Muscle layer of duodenum (tissue), 2 donors: ENCODE measurements around the gene GAL3ST3.
"Not testable (repeated sequence)": the region's sequence is repeated elsewhere in the genome, so short reads cannot be mapped to it uniquely, and the experiment has no call there.

ENCODE experiments used
- H3K27ac ChIP-seq: one replicate; pipeline ENCODE4 v1.7.0; 2013; ENCODE audit warnings: mild to moderate bottlenecking, low read length
- H3K27me3 ChIP-seq: one replicate; pipeline ENCODE4 v1.7.0; 2013; ENCODE audit warnings: low read depth, mild to moderate bottlenecking, control low read depth, low read length
- H3K36me3 ChIP-seq, 2 donors: one replicate each; pipeline ENCODE4 v1.7.0; 2013; ENCODE audit warnings: low read length in 2 of 2, control low read depth in 1 of 2, mild to moderate bottlenecking in 1 of 2; ENCODE audit not compliant: insufficient read depth in 2 of 2, control insufficient read depth in 1 of 2
- H3K4me1 ChIP-seq, 2 donors: one replicate each; pipeline ENCODE4 v1.7.0; 2013; ENCODE audit warnings: low read length in 2 of 2, mild to moderate bottlenecking in 2 of 2, control low read depth in 1 of 2, moderate library complexity in 1 of 2; ENCODE audit not compliant: insufficient read depth in 2 of 2, control insufficient read depth in 1 of 2
- H3K4me3 ChIP-seq, 2 donors: one replicate each; pipeline ENCODE4 v1.7.0; 2013; ENCODE audit warnings: low read length in 2 of 2, low read depth in 1 of 2, mild to moderate bottlenecking in 1 of 2
- H3K9me3 ChIP-seq, 2 donors: one replicate each; pipeline ENCODE4 v1.7.0; 2013; ENCODE audit warnings: low read length in 2 of 2, control low read depth in 1 of 2, mild to moderate bottlenecking in 1 of 2; ENCODE audit not compliant: control insufficient read depth in 1 of 2
- donor health status: healthy.

The GAL3ST3 gene

DNA sequence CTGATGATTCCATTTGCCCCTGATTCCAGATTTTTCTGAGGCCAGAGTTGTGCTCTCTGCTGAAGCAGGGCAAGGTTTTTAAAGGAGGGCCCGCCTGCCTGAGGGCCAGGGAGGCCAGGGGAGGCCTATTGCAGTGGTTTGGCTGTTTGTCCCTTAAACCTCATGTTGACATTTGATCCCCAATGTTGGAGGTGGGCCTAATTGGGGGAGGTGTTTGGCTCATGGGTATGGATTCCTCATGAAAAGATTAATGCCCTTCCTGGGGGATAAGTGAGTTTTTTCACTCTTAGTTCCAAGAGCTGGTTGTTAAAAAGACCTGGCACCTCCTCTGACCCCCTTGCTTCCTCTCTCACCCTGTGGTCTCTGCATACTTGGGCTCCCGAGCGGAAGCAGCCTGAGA lies 9.2 kb downstream of the GAL3ST3 start:
- Histone ChIP-seq H3K27me3 (no peaks in the 10 kb centered on the region), H3K4me3 (no peak overlapping the region), H3K9me3 (no peaks in the 10 kb centered on the region)

DNA sequence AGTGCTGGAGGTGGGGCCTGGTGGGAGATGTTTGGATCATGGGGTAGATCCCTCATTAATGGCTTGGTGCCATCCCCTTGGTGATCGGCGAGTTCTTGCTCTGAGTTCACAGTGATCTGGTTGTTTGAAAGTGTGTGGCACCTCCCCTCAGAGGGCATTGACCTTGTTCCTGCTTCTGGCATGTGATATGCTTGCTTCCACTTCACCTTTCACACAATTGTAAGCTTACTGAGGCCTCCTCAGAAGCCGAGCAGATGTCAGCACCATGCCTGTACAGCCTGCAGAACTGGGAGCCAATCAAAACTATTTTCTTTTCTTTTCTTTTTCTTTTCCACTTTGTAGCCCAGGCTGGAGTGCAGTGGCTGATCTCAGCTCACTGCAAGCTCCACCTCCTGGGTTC lies 11.6 kb downstream of the GAL3ST3 start:
- no peaks in the 10 kb centered on the region for H3K27me3 ChIP-seq
- H3K27ac ChIP-seq, result no peak overlapping the region
- H3K4me3 ChIP-seq, result no peak overlapping the region
- H3K36me3 ChIP-seq, result no peaks in the 10 kb centered on the region
- no peaks in the 10 kb centered on the region for H3K9me3 ChIP-seq
- no peaks in the 10 kb centered on the region for H3K4me1 ChIP-seq

More for the DNA sequence above, 9.2 kb downstream of the GAL3ST3 start:
- no peak overlapping the region for H3K27ac ChIP-seq
- H3K36me3 ChIP-seq, result no peaks in the 10 kb centered on the region
- H3K4me1 ChIP-seq, result no peaks in the 10 kb centered on the region

DNA sequence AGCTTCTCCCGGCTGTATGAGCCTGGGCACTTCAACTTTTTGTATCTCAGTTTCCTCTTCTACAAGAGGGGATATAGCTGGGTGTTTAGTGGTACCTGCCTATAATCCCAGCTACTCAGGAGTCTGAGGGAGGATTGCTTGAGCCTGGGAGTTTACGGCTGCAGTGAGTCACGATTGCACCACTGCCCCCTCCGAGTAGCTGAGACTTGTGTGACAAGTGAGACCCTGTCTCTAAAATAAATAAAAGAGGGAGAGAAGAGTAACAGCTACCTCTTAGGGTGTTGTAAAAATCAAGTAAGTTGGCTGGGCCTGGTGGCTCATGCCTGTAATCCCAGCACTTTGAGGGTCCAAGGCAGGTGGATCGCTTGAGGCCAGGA lies 12.6 kb downstream of the GAL3ST3 start:
- Histone ChIP-seq H3K4me1 (no peaks in the 10 kb centered on the region), H3K4me3 (no peak overlapping the region), H3K9me3 (no peaks in the 10 kb centered on the region), H3K27me3 (no peaks in the 10 kb centered on the region), H3K27ac (no peak overlapping the region), H3K36me3 (no peaks in the 10 kb centered on the region)

DNA sequence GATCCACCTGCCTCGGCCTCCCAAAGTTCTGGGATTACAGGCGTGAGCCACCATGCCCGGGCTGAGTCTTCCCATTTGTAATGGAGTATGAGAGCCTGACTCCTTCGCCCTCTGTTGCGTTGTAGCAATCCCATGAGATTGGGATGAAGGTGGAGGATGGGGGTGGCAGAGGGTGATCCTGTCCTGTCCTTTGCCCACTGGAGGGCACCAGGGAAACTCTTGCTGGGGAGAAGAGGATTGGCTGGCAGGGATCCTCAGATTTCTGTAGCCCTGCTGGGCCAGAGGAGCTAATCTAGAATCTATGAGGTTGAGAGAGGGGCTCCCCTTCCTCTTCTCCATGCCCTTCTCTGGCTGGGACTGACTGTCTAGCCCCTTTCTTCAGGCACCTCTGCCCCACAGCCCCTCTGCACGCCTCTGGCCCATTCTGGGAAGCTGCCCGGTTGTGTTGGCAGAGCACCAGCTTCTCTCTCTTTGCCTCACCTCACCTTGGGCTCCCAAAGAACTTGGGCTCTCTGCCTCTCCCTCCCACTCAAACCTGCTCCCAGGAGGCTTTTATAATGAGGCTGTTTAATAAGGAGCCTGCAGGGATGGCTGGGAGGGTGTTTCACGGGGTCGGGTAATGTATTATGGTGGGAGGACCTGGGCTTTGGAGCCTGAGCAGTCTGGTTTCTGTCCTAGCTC lies 13.2 kb downstream of the GAL3ST3 start:
- Histone ChIP-seq H3K27ac (no peak overlapping the region), H3K9me3 (no peaks in the 10 kb centered on the region), H3K4me1 (no peaks in the 10 kb centered on the region), H3K4me3 (no peak overlapping the region), H3K27me3 (no peaks in the 10 kb centered on the region), H3K36me3 (no peaks in the 10 kb centered on the region)

DNA sequence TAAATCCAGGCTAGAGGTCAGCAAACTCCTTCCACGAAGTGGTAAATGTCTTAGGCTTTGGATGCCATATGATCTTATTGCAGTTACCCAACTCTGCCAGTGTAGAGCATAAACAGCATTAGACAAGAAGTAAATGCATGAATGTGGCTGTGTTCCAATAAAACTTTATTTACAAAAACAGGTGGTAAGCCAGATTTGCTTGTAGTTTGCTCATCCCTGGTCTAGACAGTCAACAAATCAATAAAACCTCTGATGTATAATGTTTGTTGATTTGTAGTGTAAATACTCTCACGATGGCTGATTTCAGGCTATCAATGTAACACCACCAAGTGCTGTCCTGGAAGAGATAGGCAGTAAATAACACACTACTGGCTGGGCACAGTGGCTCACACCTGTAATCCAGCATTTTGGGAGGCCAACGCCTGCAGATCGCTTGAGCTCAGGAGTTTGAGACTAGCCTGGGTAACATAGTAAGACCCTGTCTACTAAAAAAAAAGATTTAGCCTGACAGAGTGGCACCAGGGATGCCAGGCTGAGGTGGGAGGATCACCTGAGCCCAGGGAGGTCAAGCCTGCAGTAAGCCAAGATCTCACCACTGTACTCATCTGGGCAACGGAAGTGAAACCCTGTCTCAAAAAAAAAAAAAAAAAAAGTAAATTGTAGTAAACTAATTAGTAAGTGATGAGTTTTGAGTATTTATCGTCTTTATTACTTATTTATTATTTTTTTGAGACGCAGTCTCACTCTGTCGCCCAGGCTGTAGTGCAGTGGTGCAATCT lies 15.8 kb downstream of the GAL3ST3 start:
- H3K27me3 ChIP-seq, result no peaks in the 10 kb centered on the region
- H3K9me3 ChIP-seq, result no peaks in the 10 kb centered on the region
- no peak overlapping the region for H3K27ac ChIP-seq
- H3K4me3 ChIP-seq, result no peak overlapping the region
- H3K36me3 ChIP-seq, result no peaks in the 10 kb centered on the region
- no peaks in the 10 kb centered on the region for H3K4me1 ChIP-seq

DNA sequence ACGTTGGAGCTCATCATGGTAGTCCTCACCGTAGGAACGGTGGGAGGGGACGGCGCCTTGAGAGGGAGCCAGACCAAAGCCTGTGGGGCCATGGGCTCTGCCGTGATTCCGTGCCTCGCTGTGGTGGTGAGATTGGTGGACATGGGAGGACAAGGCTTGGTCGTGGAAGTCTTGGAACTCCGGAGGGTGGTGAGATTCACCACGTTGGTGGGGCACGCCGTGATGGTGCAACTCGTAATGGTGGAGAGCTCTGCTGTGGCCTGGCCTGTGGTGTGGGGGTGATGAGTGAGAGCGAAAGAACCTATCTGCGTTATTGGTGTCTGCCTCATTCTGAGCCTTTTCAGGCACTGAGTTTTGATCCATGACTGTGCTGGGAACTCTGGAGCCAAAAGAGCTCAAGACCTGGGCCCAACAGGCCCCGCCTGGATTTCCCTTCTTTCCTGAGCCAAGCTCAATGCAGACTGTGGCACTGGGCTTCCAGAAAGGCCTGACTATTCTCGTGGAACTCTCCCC lies 22.9 kb downstream of the GAL3ST3 start, which contains the start of gene CATSPER1:
Gene CATSPER1 (minus strand): TSS at position 463 of the 513 bp plus-strand sequence. CDS start 100 bp downstream, at position 363.
- no peak within 1 kb of the TSS for H3K27ac ChIP-seq
- H3K27me3 ChIP-seq, result no peaks in the 10 kb centered on the region
- no peaks in the 10 kb centered on the region for H3K9me3 ChIP-seq
- H3K36me3 ChIP-seq, result no peaks in the 10 kb centered on the region
- H3K4me1 ChIP-seq, result peaks cover 0 to 5% of the 10 kb centered on the region in 2 donors
- H3K4me3 ChIP-seq, result no peak within 1 kb of the TSS

DNA sequence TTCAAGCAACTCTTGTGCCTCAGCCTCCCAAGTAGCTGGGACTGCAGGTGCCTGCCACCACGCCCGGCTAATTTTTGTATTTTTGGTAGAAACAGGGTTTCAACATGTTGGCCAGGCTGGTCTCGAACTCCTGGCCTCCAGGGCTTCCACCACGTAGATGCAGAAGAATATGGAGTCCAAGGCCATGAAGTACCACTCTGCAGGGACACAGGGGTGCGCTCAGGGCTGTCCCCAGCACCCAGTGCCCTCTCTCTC lies 25.8 kb downstream of the GAL3ST3 start:
- H3K4me3 ChIP-seq, H3K27me3 ChIP-seq, H3K9me3 ChIP-seq, H3K36me3 ChIP-seq, H3K4me1 ChIP-seq, H3K27ac ChIP-seq: not testable (repeated sequence)

DNA sequence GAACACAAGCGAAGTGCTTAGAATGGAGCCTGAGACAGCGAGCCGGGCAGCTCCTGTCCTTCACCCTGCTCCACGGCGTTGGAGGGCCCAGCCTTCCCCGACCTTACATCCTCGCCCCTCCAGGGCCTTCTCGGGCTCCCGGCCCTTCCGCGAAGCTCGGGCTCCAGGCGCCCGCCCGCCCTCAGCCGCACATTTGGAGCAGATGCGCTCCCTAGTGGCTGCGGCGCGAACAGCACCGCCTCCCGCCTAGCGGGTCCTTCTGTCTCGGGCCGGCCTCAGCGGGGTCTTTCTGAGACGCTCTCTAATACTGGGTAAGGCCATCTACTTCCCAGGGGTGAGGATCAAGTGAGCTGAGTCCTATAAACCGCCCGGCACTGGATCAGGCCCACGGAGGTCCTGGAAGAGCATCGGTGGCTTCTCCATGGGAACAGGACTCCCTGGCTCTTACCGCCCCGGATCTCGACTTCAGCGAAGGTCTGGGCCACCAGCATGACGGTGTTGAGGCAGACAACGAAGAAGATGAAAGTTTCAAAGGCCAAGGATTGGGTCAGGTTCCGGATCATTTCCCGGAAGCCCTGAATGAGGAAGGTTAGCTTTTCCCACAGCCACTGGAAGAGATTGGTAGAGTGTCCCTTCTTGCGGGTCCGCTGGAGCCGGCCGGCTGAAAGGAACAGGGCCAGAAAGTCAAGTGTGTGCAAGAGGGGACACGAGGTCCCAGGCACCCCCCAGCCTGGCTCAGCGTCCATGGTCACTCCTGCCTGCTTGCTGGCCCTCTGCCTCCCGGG lies 26.4 kb downstream of the GAL3ST3 start:
- H3K27me3 ChIP-seq, result no peaks in the 10 kb centered on the region
- H3K4me3 ChIP-seq, result peak overlapping the region in 1 of 2 donors; percentile 36
- H3K36me3 ChIP-seq, result no peaks in the 10 kb centered on the region
- no peak overlapping the region for H3K27ac ChIP-seq
- H3K9me3 ChIP-seq, result no peaks in the 10 kb centered on the region
- peaks cover 0 to 5% of the 10 kb centered on the region in 2 donors for H3K4me1 ChIP-seq

DNA sequence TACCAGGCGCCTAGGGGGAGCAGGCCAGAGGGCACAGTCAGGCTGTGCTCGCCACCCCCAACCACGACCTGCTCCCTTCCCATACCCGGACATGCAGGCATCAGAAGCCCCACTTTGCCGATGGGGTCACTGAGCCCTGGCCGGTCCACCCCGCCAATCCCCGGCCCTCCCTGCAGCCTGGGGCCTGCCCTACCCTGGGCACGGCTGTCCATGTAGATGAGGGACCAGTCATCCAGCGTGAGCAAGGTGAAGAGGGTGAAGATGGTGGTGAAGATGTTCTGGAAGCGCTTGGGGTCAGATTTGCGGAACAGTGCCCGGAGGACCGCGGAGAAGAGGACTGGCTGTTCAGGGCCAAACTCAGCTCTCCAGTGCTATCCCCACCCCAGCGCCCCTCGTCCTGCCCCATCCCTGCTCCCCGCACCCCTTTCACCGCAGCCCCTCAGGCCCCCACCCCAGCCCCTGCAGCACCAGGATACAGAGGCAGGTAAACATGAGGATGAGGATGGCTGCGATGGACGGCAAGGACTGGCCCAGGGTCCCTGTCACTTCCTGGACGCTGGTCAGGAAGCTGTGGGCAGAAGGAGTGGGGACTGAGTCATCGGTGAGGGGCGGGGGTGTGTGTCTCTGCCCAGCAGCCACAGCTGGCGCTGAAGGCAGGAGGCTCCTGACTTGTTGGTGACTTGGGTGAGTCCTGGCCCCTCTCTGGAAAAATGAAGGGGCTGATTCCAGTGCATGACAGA lies 28.2 kb downstream of the GAL3ST3 start:
- H3K4me1 ChIP-seq, result peaks cover 0 to 5% of the 10 kb centered on the region in 2 donors
- no peaks in the 10 kb centered on the region for H3K36me3 ChIP-seq
- H3K27me3 ChIP-seq, result no peaks in the 10 kb centered on the region
- H3K27ac ChIP-seq, result no peak overlapping the region
- no peak overlapping the region for H3K4me3 ChIP-seq
- H3K9me3 ChIP-seq, result no peaks in the 10 kb centered on the region

DNA sequence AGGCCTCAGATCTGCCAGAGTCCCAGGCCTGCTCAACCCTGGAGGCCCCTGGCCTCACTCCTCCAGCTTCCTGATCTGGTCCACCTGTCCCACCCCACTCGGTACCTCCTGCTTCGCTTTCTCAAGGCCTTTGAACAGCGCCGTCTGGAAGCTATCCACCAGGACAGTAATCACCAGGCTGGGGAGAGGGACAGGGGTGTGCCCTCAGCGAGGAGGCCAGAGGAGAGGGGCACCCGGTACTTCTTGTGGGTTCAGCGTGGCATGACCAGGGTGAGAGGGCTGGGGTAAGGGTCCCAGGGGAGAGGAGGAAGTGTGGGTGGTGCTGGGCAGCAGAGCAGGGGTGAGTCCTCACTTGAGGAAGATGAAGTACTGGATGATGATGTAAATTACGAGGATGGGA lies 28.7 kb downstream of the GAL3ST3 start:
- no peaks in the 10 kb centered on the region for H3K36me3 ChIP-seq
- peaks cover 0 to 5% of the 10 kb centered on the region in 2 donors for H3K4me1 ChIP-seq
- H3K27ac ChIP-seq, result no peak overlapping the region
- H3K4me3 ChIP-seq, result no peak overlapping the region
- H3K27me3 ChIP-seq, result no peaks in the 10 kb centered on the region
- no peaks in the 10 kb centered on the region for H3K9me3 ChIP-seq

DNA sequence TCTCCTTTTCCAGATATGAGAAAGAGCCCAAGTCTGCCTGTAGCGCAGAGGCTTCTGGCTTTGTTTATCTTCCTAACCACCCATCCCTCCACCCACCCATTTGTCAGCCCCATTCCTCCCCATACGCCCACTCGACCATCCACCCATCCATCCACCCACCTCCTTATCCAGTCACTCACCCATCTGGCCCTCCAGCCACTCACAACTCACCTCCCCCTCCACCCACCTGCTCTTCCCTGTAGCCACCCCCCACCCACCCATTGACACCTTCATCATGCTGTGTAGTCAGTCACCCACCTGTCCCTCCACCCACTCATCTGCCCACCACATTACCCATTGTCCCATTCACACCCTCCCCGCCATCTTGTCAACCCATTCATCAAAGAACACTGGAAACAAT lies 31.6 kb downstream of the GAL3ST3 start:
- Histone ChIP-seq H3K4me3 (no peak overlapping the region), H3K36me3 (no peaks in the 10 kb centered on the region), H3K27ac (no peak overlapping the region), H3K27me3 (peaks cover 12% of the 10 kb centered on the region), H3K4me1 (peaks cover 0 to 5% of the 10 kb centered on the region in 2 donors), H3K9me3 (no peaks in the 10 kb centered on the region)
